CD4-positive, alpha-beta T cell treated with Interleukin-1 beta for 1 hour (primary cell): ENCODE results near the gene KCNC3.

Source experiments
- DNase-seq, 2 donors: peaks; one replicate each; pipeline ENCODE4 v3.0.0-alpha.2; 2020 to 2022

Gene KCNC3

DNA sequence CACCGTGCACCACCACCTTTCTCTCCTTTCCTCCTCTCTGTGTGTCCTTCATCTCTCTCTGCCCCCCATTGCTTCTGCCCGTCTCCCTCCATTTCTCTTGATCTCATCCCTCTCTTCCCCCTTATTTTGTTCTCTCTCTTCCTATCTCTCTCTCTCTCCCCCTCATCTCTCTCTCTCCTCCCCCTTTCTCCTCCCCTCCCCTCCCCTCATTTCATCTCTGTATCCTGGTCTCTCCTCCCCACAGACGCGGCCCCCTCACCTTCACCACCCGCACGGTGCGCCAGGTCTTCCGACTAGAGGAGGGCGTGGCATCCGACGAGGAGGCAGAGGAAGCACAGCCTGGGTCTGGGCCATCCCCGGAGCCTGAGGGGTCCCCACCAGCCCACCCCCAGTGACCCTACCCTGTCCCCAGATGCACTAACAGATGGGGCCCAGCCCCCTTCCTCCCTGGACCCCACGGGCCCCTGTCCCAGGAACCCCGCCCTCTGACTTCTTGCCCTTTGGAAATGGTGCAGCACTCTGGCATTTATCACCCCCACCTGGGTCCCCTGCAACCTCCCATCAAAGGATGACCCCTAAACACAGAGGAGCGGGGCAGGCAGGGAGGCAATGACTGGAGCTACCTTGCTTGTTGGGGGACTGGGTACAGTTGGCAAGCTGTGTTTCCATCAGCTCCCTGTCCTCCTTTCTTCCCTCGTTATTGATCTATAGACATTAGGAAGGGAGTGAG lies 19.6 kb downstream of the KCNC3 start:
- DNase-seq, result no peak

DNA sequence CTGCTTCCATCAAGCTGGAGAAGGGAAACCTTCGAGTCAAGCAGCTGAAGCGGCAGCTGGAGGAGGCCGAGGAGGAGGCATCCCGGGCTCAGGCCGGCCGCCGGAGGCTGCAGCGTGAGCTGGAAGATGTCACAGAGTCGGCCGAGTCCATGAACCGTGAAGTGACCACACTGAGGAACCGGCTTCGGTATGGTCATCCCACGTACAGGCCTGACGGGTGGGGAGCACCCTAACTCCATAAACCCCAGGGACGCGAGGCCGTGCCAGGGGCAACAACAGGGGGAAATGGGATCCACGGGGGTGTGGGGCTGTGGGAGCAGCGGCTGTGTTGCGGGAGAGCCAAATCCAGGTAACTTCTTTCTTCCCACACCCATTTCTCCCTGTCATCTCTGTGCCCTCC lies 20.2 kb downstream of the KCNC3 start:
- no peak for DNase-seq

GRCh38 chr19:50303558-50303957 lies 25.6 kb downstream of the KCNC3 start:
- no peak for DNase-seq

GRCh38 chr19:50301607-50301971 lies 27.6 kb downstream of the KCNC3 start:
- no peak for DNase-seq

- no peak for DNase-seq
These were observed 28.2 kb downstream of the KCNC3 start for GRCh38 chr19:50300814-50301606.

DNA sequence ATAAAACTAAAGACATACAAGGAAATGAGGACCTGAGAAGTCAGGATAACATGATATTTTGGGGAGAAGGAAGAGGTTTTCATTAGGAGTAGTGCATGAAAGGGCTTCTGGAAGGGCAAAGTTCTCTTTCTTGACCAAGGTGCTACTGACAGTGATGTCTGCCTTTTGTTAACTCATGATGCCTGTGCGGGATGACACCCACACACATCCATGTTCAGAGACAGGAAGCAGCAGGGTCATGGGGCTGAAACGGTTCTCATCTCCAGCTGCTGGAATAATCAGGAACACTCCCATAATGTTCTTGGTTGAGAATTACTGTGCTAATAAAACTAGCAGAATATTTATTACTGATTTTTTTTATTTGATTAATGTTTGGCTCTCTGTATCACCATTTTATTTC lies 29.1 kb downstream of the KCNC3 start:
- DNase-seq, result no peak

- no peak for DNase-seq
These were observed 35.7 kb downstream of the KCNC3 start for GRCh38 chr19:50293263-50294004.

DNA sequence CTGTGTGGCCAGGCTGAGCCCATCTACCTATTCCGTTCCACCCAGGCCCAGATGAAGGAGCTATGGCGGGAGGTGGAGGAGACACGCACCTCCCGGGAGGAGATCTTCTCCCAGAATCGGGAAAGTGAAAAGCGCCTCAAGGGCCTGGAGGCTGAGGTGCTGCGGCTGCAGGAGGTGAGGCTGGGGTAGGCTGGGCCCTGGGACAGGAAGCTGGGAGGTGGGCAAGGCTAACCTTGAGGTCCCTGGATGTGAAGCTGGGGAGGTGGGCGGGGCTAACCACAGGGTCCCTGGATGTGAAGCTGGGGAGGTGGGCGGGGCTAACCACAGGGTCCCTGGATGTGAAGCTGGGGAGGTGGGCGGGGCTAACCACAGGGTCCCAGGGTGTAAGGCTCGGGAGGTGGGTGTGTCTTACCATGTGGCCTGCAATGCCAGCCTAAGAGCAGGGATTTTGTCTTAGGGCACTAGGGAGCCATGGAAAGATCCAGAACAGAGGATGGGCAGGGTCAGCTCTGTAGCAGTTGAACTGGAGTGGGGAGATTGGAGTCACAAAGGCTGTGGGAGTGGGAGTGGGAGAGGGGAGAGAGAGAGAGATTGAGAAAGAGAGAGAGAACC lies 36.9 kb downstream of the KCNC3 start:
- DNase-seq, result no peak

GRCh38 chr19:50290775-50291174 lies 38.4 kb downstream of the KCNC3 start:
- DNase-seq, result no peak

DNA sequence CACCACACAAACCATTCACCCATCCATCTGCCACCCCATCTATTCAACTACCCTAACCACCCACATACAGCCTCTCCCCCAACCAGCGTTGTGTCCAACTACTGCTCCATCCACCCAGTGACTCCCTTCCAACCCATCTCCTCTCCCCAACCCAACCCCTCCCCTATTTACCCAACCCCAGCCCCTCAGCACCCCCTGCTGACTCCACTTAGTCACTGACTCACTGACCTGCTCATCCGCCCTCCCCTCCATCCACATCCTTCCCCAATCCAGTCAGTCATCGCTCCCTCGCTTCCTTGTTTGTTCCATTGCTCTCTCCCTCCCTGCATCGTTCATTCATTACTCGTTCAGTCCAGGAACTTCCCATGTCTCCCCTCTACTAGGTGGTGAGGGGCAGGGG lies 39.2 kb downstream of the KCNC3 start:
- no peak for DNase-seq

- no peak for DNase-seq
These were observed 40.2 kb downstream of the KCNC3 start for GRCh38 chr19:50288954-50289353.

- no peak for DNase-seq
These were observed 41.8 kb downstream of the KCNC3 start for GRCh38 chr19:50287331-50287730.

DNA sequence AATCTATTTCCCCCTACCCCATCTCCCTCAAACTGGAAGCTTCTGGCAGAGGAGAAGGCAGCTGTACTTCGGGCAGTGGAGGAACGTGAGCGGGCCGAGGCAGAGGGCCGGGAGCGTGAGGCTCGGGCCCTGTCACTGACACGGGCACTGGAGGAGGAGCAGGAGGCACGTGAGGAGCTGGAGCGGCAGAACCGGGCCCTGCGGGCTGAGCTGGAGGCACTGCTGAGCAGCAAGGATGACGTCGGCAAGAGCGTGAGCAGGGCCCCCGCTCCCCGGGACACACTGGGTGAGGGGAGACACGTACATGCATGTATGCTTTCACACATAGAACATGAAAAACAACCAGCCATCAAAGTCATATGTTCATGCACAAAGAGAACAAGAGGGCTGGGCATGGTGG lies 42.7 kb downstream of the KCNC3 start:
- no peak for DNase-seq

GRCh38 chr19:50285833-50286232 lies 43.3 kb downstream of the KCNC3 start:
- no peak for DNase-seq

GRCh38 chr19:50281491-50281890 lies 47.7 kb downstream of the KCNC3 start:
- DNase-seq, result no peak

DNA sequence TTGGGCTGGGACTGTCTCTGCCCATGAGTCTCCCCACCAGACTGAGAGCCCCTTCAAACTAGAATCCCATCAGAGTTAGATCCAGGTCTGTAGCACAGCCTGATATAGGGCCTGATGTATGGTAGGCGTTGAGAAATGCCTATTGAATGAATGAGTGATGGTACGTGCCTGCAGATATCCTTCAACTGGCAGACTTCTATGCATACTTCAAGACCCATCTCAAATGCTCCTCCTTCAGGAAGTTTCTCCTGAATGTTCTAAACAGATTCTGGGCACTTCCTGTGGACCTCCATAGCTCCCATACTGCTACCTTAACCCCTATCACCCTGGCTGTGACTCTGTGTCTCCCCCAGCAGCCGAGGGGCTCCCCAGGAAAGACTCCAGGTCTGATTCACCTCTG lies 48.2 kb downstream of the KCNC3 start:
- no peak for DNase-seq

DNA sequence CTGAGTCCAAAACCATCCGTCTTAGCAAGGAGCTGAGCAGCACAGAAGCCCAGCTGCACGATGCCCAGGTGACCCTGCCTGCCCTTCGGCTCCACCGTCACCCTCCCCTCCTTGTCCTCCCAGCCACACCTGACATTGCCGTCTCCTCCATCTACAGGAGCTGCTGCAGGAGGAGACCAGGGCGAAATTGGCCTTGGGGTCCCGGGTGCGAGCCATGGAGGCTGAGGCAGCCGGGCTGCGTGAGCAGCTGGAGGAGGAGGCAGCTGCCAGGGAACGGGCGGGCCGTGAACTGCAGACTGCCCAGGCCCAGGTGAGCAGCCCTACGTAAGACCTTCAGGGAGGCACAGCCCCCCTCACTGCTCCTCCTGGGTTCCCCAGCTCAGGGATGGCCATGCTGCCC lies 49.1 kb downstream of the KCNC3 start:
- DNase-seq, result no peak

- no peak for DNase-seq
These were observed 51.1 kb downstream of the KCNC3 start for GRCh38 chr19:50277966-50278580.

GRCh38 chr19:50276370-50277063 lies 52.7 kb downstream of the KCNC3 start:
- no peak for DNase-seq

DNA sequence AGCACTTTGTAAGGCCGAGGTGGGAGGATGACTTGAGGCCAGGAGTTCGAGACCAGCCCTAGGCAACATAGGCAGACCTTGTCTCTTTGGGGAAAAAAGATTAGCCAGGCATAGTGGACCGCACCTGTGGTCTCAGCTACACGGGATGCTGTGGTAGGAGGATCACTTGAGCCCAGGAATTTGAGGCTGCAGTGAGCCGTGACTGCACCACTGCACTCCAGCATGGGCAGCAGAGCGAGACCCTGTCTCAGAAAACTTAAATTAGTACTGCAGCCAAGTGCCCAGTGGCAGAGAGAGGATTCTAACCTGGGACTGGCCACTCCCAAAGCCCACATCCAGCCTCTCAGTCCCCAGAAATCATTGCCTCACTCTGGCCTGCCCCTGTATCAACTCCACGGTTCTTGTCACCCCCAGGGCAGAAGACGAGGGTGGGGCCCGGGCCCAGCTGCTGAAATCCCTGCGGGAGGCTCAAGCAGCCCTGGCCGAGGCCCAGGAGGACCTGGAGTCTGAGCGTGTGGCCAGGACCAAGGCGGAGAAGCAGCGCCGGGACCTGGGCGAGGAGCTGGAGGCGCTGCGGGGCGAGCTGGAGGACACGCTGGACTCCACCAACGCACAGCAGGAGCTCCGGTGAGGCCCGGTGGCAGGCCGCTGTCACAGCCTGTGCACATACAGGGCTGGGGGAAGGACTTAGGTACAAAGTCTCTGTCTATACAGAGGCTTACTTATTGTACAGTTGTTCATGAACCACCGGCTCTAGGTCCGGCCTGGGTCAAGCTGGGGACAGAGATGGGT lies 53.4 kb downstream of the KCNC3 start:
- no peak for DNase-seq

DNA sequence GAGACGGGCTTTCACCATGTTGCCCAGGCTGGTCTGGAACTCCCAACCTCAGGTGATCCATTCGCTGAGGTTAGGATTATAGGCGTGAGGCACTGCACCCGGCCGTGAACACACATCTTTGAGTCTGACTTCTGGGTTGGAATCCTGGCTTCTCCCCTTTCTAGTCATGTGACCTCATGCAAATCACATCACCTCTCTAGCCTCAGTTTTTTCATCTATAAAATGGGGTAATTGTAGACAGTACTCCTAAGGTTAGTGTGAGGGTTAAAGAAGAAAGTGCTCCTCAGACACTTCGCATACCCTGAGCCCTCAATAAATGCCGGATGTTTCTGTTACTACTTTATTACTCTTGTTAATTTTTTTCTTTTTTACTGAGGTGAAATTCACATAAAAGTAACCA lies 55.4 kb downstream of the KCNC3 start:
- no peak for DNase-seq
